ENCODE measurements around the gene SHTN1.

- TF ChIP-seq POLR2AphosphoS5 (IDR thresholded peaks at IDR 0.05; ENCODE audit: low read depth, low read length): no peak
- TF ChIP-seq POLR2A (IDR thresholded peaks at IDR 0.05; ENCODE audit: low read depth, low read length): no peak
Observed at GRCh38 chr10:117007080-117007479, 2.1 kb upstream of the SHTN1 start.

All from GM12891 (cell line).